ENCODE results near the gene HSPD1. TPM values are rescaled to one million over a fixed set of nuclear protein-coding genes. Genes with fewer than 3 reads are reported as not detected.
A peak's percentile ranks its signal among the peaks of the same experiment; 100 is the strongest.

Gene HSPD1
- total RNA-seq (1,000 to 10,000 TPM in 3 of 9 donors, 100 to 1,000 TPM in 6; 221 to 3,318 (median 577) TPM), polyA plus RNA-seq (1,000 to 10,000 TPM in 1 of 3 donors, 100 to 1,000 TPM in 2; 220 to 7,464 (median 448) TPM)
- long read RNA-seq, donor 1, transcript HSPD1-210 (3 exons, 714 nt) = minor isoform, 174 of 19,711 reads
- long read RNA-seq, donor 1, transcript HSPD1-213 (4 exons, 648 nt) = minor isoform, 24 of 19,711 reads
- long read RNA-seq, donor 1, transcript HSPD1-211 (4 exons, 853 nt) = minor isoform, 23 of 19,711 reads
- long read RNA-seq, donor 1, transcript HSPD1-202 (12 exons, 2,455 nt) = major isoform, 752 of 19,711 reads
- long read RNA-seq, donor 1, partial matches to known transcripts = 16,665 of 19,711 reads
- long read RNA-seq, donor 1, other reads (novel, unspliced or antisense) = 2,057 of 19,711 reads
- long read RNA-seq, donor 2, transcript HSPD1-210 (3 exons, 714 nt) = minor isoform, 113 of 11,475 reads
- long read RNA-seq, donor 2, transcript HSPD1-211 (4 exons, 853 nt) = minor isoform, 20 of 11,475 reads
- long read RNA-seq, donor 2, transcript HSPD1-202 (12 exons, 2,455 nt) = major isoform, 342 of 11,475 reads
- long read RNA-seq, donor 2, transcript HSPD1-213 (4 exons, 648 nt) = minor isoform, 8 of 11,475 reads
- long read RNA-seq, donor 2, partial matches to known transcripts = 10,072 of 11,475 reads
- long read RNA-seq, donor 2, other reads (novel, unspliced or antisense) = 911 of 11,475 reads
- long read RNA-seq, donor 3, transcript HSPD1-202 (12 exons, 2,455 nt) = major isoform, 1,045 of 7,113 reads
- long read RNA-seq, donor 3, transcript HSPD1-211 (4 exons, 853 nt) = minor isoform, 10 of 7,113 reads
- long read RNA-seq, donor 3, transcript HSPD1-210 (3 exons, 714 nt) = minor isoform, 113 of 7,113 reads
- long read RNA-seq, donor 3, transcript HSPD1-213 (4 exons, 648 nt) = minor isoform, 13 of 7,113 reads
- long read RNA-seq, donor 3, partial matches to known transcripts = 4,616 of 7,113 reads
- long read RNA-seq, donor 3, other reads (novel, unspliced or antisense) = 1,302 of 7,113 reads
- long read RNA-seq, donor 4, transcript HSPD1-210 (3 exons, 714 nt) = minor isoform, 15 of 962 reads
- long read RNA-seq, donor 4, transcript HSPD1-202 (12 exons, 2,455 nt) = major isoform, 224 of 962 reads
- long read RNA-seq, donor 4, partial matches to known transcripts = 685 of 962 reads
- long read RNA-seq, donor 4, other reads (novel, unspliced or antisense) = 36 of 962 reads
- long read RNA-seq, donor 5, transcript HSPD1-201 (12 exons, 2,299 nt) = minor isoform, 17 of 2,440 reads
- long read RNA-seq, donor 5, transcript HSPD1-202 (12 exons, 2,455 nt) = major isoform, 2,187 of 2,440 reads
- long read RNA-seq, donor 5, partial matches to known transcripts = 63 of 2,440 reads
- long read RNA-seq, donor 5, other reads (novel, unspliced or antisense) = 172 of 2,440 reads
- long read RNA-seq, donor 6, transcript HSPD1-202 (12 exons, 2,455 nt) = major isoform, 43 of 310 reads
- long read RNA-seq, donor 6, transcript HSPD1-210 (3 exons, 714 nt) = minor isoform, 10 of 310 reads
- long read RNA-seq, donor 6, partial matches to known transcripts = 243 of 310 reads
- long read RNA-seq, donor 6, other reads (novel, unspliced or antisense) = 12 of 310 reads
- long read RNA-seq, donor 7, transcript HSPD1-211 (4 exons, 853 nt) = minor isoform, 15 of 9,395 reads
- long read RNA-seq, donor 7, transcript HSPD1-214 (4 exons, 860 nt) = minor isoform, 5 of 9,395 reads
- long read RNA-seq, donor 7, transcript HSPD1-202 (12 exons, 2,455 nt) = major isoform, 297 of 9,395 reads
- long read RNA-seq, donor 7, transcript HSPD1-210 (3 exons, 714 nt) = minor isoform, 63 of 9,395 reads
- long read RNA-seq, donor 7, partial matches to known transcripts = 8,324 of 9,395 reads
- long read RNA-seq, donor 7, other reads (novel, unspliced or antisense) = 685 of 9,395 reads
- long read RNA-seq, donor 8, transcript HSPD1-213 (4 exons, 648 nt) = minor isoform, 17 of 17,628 reads
- long read RNA-seq, donor 8, transcript HSPD1-210 (3 exons, 714 nt) = minor isoform, 87 of 17,628 reads
- long read RNA-seq, donor 8, transcript HSPD1-202 (12 exons, 2,455 nt) = major isoform, 1,036 of 17,628 reads
- long read RNA-seq, donor 8, transcript HSPD1-211 (4 exons, 853 nt) = minor isoform, 19 of 17,628 reads
- long read RNA-seq, donor 8, partial matches to known transcripts = 14,676 of 17,628 reads
- long read RNA-seq, donor 8, other reads (novel, unspliced or antisense) = 1,781 of 17,628 reads
- long read RNA-seq, donor 9, transcript HSPD1-210 (3 exons, 714 nt) = minor isoform, 93 of 6,332 reads
- long read RNA-seq, donor 9, transcript HSPD1-211 (4 exons, 853 nt) = minor isoform, 11 of 6,332 reads
- long read RNA-seq, donor 9, transcript HSPD1-202 (12 exons, 2,455 nt) = major isoform, 563 of 6,332 reads
- long read RNA-seq, donor 9, transcript HSPD1-213 (4 exons, 648 nt) = minor isoform, 15 of 6,332 reads
- long read RNA-seq, donor 9, partial matches to known transcripts = 5,215 of 6,332 reads
- long read RNA-seq, donor 9, other reads (novel, unspliced or antisense) = 425 of 6,332 reads
- long read RNA-seq, donor 10, transcript HSPD1-210 (3 exons, 714 nt) = minor isoform, 21 of 2,346 reads
- long read RNA-seq, donor 10, transcript HSPD1-202 (12 exons, 2,455 nt) = major isoform, 315 of 2,346 reads
- long read RNA-seq, donor 10, transcript HSPD1-211 (4 exons, 853 nt) = minor isoform, 8 of 2,346 reads
- long read RNA-seq, donor 10, partial matches to known transcripts = 1,638 of 2,346 reads
- long read RNA-seq, donor 10, other reads (novel, unspliced or antisense) = 361 of 2,346 reads

GRCh38 chr2:197499594-197500502 lies at the start of gene HSPD1, which contains the start of gene HSPE1:
Gene HSPD1 (minus strand): TSS chr2:197499840. CDS start chr2:197498848, 992 bp downstream.
Gene HSPE1 (plus strand): TSS chr2:197500379. CDS start chr2:197500437, 58 bp downstream.
- H3K36me3 ChIP-seq (replicated peaks in 1 of 2) = peaks cover 0 to 44% of the 10 kb centered on the region in 2 donors
- peak within 1 kb of the TSS; percentile 87 to 99 (median 96) for H3K27ac ChIP-seq
- peak in 3 of 6 experiments; percentile 25 to 64 (median 46) for TF ChIP-seq CTCF (IDR thresholded peaks at IDR 0.05)
- peak; percentile 94 to 96 for TF ChIP-seq POLR2A (IDR thresholded peaks at IDR 0.05)
- 0 to 1% (median 0%) methylated on average over 20 to 104 of the region's 104 CpGs for WGBS, 4 donors
- peak within 1 kb of the TSS; percentile 22 to 76 (median 71) for H3K4me3 ChIP-seq
- intact Hi-C loops (cut with DNase I) = no loop called here
- no peaks in the 10 kb centered on the region for H3K27me3 ChIP-seq
- H3K4me1 ChIP-seq (replicated peaks in 1 of 2) = peaks cover 32 to 71% of the 10 kb centered on the region in 2 donors
- peak; percentile 98 to 99 (median 99) for DNase-seq
- no peaks in the 10 kb centered on the region for H3K9me3 ChIP-seq (replicated peaks in 1 of 3)

GRCh38 chr2:197548582-197548981 lies 48.9 kb upstream of the HSPD1 start:
- 85 to 89% (median 87%) methylated on average over 5 of the region's 5 CpGs for WGBS, 4 donors
- Histone ChIP-seq H3K4me1 (replicated peaks in 1 of 2) (no peaks in the 10 kb centered on the region), H3K4me3 (no peak overlapping the region), H3K36me3 (replicated peaks in 1 of 2) (peaks cover 0 to 46% of the 10 kb centered on the region in 2 donors), H3K27ac (no peak overlapping the region), H3K27me3 (no peaks in the 10 kb centered on the region), H3K9me3 (replicated peaks in 1 of 3) (no peaks in the 10 kb centered on the region)
- no peak for TF ChIP-seq CTCF (IDR thresholded peaks at IDR 0.05)
- TF ChIP-seq POLR2A (IDR thresholded peaks at IDR 0.05) = no peak
- intact Hi-C loops (cut with DNase I) = no loop called here
- no peak for DNase-seq
